AG09319 (cell line): ENCODE results near the gene BLMH.
A peak's percentile ranks its signal among the peaks of the same experiment; 100 is the strongest.

ENCODE experiments used
- DNase-seq: peaks from one replicate; pipeline ENCODE4 v3.0.0-alpha.2; 2010; ENCODE audit warnings: low read depth; ENCODE audit errors: extremely low read depth
- CTCF ChIP-seq: IDR thresholded peaks from 2 replicates; pipeline ENCODE4 v1.5.1; 2011; ENCODE audit warnings: low read depth, mild to moderate bottlenecking, inconsistent platforms, low read length, moderate library complexity

The BLMH gene

GRCh38 chr17:30291543-30292285, at the start of gene BLMH:
Gene BLMH (minus strand): TSS chr17:30291944. CDS start chr17:30291819, 125 bp downstream.
- TF ChIP-seq CTCF, result no peak
- DNase-seq, result peak; percentile 44

GRCh38 chr17:30340801-30341356, 49.1 kb upstream of the BLMH start:
- DNase-seq, result no peak
- no peak for TF ChIP-seq CTCF

GRCh38 chr17:30339086-30339485, 47.3 kb upstream of the BLMH start:
- no peak for DNase-seq
- TF ChIP-seq CTCF, result no peak

GRCh38 chr17:30337393-30337999, 45.8 kb upstream of the BLMH start:
- no peak for DNase-seq
- TF ChIP-seq CTCF, result no peak

- no peak for DNase-seq
- peak; percentile 29 for TF ChIP-seq CTCF
These were observed 44.8 kb upstream of the BLMH start for GRCh38 chr17:30336369-30337171.

GRCh38 chr17:30334421-30334820, 42.7 kb upstream of the BLMH start:
- TF ChIP-seq CTCF, result no peak
- DNase-seq, result no peak
